NOMO-1 (cell line): ENCODE results near the gene CPNE9.
A peak's percentile ranks its signal among the peaks of the same experiment; 100 is the strongest.

Experiments used
- DNase-seq, 2 experiments: peaks; one replicate each; lab custom pipeline; 2025; ENCODE audit not compliant: unreplicated experiment in 2 of 2; lab: John Stamatoyannopoulos, UW

The CPNE9 gene

GRCh38 chr3:9713142-9713541 lies 9.5 kb downstream of the CPNE9 start:
- no peak for DNase-seq

- peak; percentile 19 for DNase-seq
Observed at GRCh38 chr3:9715136-9715535, 11.5 kb downstream of the CPNE9 start.

- DNase-seq: peak; percentile 92 to 93
Observed at GRCh38 chr3:9715764-9716437, 12.3 kb downstream of the CPNE9 start.

- peak in 1 of 2 experiments; percentile 18 for DNase-seq
Observed at GRCh38 chr3:9716801-9717555, 13.3 kb downstream of the CPNE9 start.

GRCh38 chr3:9717563-9717962 lies 13.9 kb downstream of the CPNE9 start:
- no peak for DNase-seq

- no peak for DNase-seq
Observed at GRCh38 chr3:9718118-9718517, 14.5 kb downstream of the CPNE9 start.

GRCh38 chr3:9721015-9721699 lies 17.5 kb downstream of the CPNE9 start:
- DNase-seq: no peak

- DNase-seq: peak; percentile 15 to 34
Observed at GRCh38 chr3:9721700-9722060, 18.0 kb downstream of the CPNE9 start.

- no peak for DNase-seq
Observed at GRCh38 chr3:9725775-9726515, 22.3 kb downstream of the CPNE9 start.

- DNase-seq: peak; percentile 37 to 55
Observed at GRCh38 chr3:9727041-9727595, 23.5 kb downstream of the CPNE9 start.

- DNase-seq: no peak
Observed at GRCh38 chr3:9727743-9728142, 24.1 kb downstream of the CPNE9 start.

GRCh38 chr3:9729419-9729818 lies 25.8 kb downstream of the CPNE9 start:
- DNase-seq: no peak

GRCh38 chr3:9730657-9731205 lies 27.1 kb downstream of the CPNE9 start:
- no peak for DNase-seq

GRCh38 chr3:9731206-9732079 lies 27.8 kb downstream of the CPNE9 start, which contains the start of gene BRPF1:
BRPF1 (plus strand) TSS chr3:9731735; CDS start chr3:9734141, 2,406 bp downstream.
- peak; percentile 95 to 98 for DNase-seq

- DNase-seq: peak; percentile 35 to 40
Observed at GRCh38 chr3:9732080-9732739, 28.6 kb downstream of the CPNE9 start.

GRCh38 chr3:9732740-9733115 lies 29.1 kb downstream of the CPNE9 start:
- no peak for DNase-seq

- no peak for DNase-seq
Observed at GRCh38 chr3:9736831-9737230, 33.2 kb downstream of the CPNE9 start.

- DNase-seq: no peak
Observed at GRCh38 chr3:9739181-9739580, 35.5 kb downstream of the CPNE9 start.

- no peak for DNase-seq
Observed at GRCh38 chr3:9742560-9742959, 38.9 kb downstream of the CPNE9 start.
